Measurements from ENCODE around the gene AP3B2.

DNA sequence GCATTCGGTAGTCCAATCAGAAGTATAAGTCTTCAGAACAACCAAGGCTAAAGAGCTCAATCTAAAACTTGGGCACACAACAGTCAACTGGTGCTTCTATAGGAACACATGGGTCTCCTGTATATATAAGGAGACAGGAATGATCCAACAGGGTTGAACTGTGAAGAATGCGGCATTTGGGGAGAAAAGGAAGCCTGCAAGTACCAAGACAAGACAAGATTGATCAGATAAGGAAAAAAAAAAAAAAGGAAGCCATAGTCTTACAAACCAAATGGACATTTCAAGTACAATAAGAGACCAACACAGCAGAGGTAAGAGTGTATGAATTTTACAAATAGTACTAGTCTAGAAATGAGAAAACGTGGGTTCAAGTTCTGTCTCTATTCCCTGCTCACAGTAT, 69.0 kb downstream of the AP3B2 start:
- TF ChIP-seq, protein P1, sequence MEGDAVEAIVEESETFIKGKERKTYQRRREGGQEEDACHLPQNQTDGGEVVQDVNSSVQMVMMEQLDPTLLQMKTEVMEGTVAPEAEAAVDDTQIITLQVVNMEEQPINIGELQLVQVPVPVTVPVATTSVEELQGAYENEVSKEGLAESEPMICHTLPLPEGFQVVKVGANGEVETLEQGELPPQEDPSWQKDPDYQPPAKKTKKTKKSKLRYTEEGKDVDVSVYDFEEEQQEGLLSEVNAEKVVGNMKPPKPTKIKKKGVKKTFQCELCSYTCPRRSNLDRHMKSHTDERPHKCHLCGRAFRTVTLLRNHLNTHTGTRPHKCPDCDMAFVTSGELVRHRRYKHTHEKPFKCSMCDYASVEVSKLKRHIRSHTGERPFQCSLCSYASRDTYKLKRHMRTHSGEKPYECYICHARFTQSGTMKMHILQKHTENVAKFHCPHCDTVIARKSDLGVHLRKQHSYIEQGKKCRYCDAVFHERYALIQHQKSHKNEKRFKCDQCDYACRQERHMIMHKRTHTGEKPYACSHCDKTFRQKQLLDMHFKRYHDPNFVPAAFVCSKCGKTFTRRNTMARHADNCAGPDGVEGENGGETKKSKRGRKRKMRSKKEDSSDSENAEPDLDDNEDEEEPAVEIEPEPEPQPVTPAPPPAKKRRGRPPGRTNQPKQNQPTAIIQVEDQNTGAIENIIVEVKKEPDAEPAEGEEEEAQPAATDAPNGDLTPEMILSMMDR (optimal IDR thresholded peaks at IDR 0.05 in 1 of 3, IDR thresholded peaks at IDR 0.05 in 1 of 3, conservative IDR thresholded peaks at IDR 0.05 in 1 of 3; ENCODE audit: extremely low read depth in 1 of 3, insufficient read depth in 2 of 3, low read length in 3 of 3), result no peak
- TF ChIP-seq EZH2 (IDR thresholded peaks at IDR 0.05; ENCODE audit: low read length), result no peak
